Tibial nerve (tissue), 4 donors: ENCODE data around the gene AGRP. TPM values are rescaled to one million over a fixed set of nuclear protein-coding genes. Genes with fewer than 3 reads are reported as not detected.

Source experiments
- DNase-seq, 2 donors: peaks; one replicate each; pipeline ENCODE4 v3.0.0-alpha.2; 2019; ENCODE audit warnings: low spot score in 2 of 2
- H3K27ac ChIP-seq, 4 donors: fragments of 200-600 bp; sonication (generic) in 3 of 4; one replicate each; pipeline ENCODE4 v1.5.1; 2017 to 2019; ENCODE audit warnings: mild to moderate bottlenecking in 1 of 4
- H3K27me3 ChIP-seq, 2 donors: fragments of 200-600 bp; sonication (generic) in 1 of 2; one replicate each; pipeline versions ENCODE4 v1.5.1 to v1.6.0; 2017 to 2019
- H3K36me3 ChIP-seq, 3 donors: fragments of 200-600 bp; sonication (generic); one replicate each; pipeline ENCODE4 v1.5.1; 2018 to 2019
- H3K4me1 ChIP-seq, 4 donors: fragments of 200-600 bp; sonication (generic) in 3 of 4; one replicate each; pipeline ENCODE4 v1.5.1; 2017 to 2019
- H3K4me3 ChIP-seq, 4 donors: fragments of 200-600 bp; sonication (generic) in 3 of 4; one replicate each; pipeline ENCODE4 v1.5.1; 2017 to 2019; ENCODE audit warnings: mild to moderate bottlenecking in 1 of 4, moderate library complexity in 1 of 4
- H3K9me3 ChIP-seq, 4 donors: fragments of 200-600 bp; sonication (generic) in 3 of 4; one replicate each; pipeline ENCODE4 v1.5.1; 2017 to 2019
- EP300 ChIP-seq, 2 donors: sonication (generic); formaldehyde crosslinking; IDR thresholded peaks; one replicate each; pipeline ENCODE4 v1.6.1; 2017; ENCODE audit warnings: antibody characterized with exemption in 2 of 2, mild to moderate bottlenecking in 1 of 2
- POLR2A ChIP-seq, 2 donors: fragments of 450-650 bp; IDR thresholded peaks; one replicate each; pipeline ENCODE4 v1.6.1; 2017; ENCODE audit warnings: antibody characterized with exemption in 2 of 2, mild to moderate bottlenecking in 2 of 2, moderate library complexity in 2 of 2
- WGBS, 2 donors: methylation state at CpG; one replicate each; pipeline ENCODE4 v1.1.5; 2018; 5-methylcytosine and 5-hydroxymethylcytosine counted together
- total RNA-seq, 4 donors: library from RNA; depleted of rRNA; stranded (reverse); fragments of >200 nt; gene quantifications; one replicate each; pipeline ENCODE4 v1.1.0, GENCODE V29; 2016
- TF ChIP-seq, protein P1 (sequence below), 5 experiments: fragments of 200-600 bp in 3 of 5; fragments of 450-650 bp in 2 of 5; sonication (generic) in 3 of 5; IDR thresholded peaks; one replicate each; pipeline ENCODE4 v1.5.1; 2016 to 2019; ENCODE audit warnings: antibody characterized with exemption in 5 of 5, mild to moderate bottlenecking in 3 of 5, moderate library complexity in 2 of 5

Gene AGRP
- total RNA-seq, 4 donors from 2014 or later = not detected

DNA sequence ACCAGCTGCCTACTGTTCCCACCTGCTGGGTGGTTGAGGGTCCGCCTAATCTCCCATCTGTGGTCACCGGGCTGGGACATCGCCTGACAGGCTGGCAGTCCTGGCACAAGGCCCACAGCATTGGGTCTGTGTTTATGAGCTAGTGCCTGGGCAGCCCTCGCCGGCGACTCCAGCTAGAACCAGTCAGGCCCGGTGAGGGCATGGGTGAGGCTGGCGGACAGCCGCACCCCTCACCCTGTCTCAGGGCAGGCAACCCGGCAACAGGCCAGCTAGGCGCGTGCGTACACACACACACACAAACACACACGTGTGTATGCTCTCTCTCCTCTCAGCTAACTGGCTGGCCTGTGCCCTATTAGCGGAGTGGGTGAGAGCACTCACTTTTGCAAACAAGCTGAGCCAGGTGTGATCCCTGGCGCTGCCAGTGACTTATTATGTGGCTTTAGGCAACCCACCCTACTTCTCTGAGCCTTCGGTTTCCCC lies 42.0 kb downstream of the AGRP start:
- H3K27ac ChIP-seq = peak overlapping the region in 1 of 4 donors; percentile 32
- H3K4me1 ChIP-seq = peaks cover 0 to 47% (median 26%) of the 10 kb centered on the region in 4 donors
- TF ChIP-seq EP300 (IDR thresholded peaks at IDR 0.05) (no peak), POLR2A (IDR thresholded peaks at IDR 0.05) (no peak)
- TF ChIP-seq, protein P1, sequence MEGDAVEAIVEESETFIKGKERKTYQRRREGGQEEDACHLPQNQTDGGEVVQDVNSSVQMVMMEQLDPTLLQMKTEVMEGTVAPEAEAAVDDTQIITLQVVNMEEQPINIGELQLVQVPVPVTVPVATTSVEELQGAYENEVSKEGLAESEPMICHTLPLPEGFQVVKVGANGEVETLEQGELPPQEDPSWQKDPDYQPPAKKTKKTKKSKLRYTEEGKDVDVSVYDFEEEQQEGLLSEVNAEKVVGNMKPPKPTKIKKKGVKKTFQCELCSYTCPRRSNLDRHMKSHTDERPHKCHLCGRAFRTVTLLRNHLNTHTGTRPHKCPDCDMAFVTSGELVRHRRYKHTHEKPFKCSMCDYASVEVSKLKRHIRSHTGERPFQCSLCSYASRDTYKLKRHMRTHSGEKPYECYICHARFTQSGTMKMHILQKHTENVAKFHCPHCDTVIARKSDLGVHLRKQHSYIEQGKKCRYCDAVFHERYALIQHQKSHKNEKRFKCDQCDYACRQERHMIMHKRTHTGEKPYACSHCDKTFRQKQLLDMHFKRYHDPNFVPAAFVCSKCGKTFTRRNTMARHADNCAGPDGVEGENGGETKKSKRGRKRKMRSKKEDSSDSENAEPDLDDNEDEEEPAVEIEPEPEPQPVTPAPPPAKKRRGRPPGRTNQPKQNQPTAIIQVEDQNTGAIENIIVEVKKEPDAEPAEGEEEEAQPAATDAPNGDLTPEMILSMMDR (IDR thresholded peaks at IDR 0.05) = no peak
- no peaks in the 10 kb centered on the region for H3K9me3 ChIP-seq
- no peak for DNase-seq
- H3K4me3 ChIP-seq = no peak overlapping the region
- WGBS, 2 donors = 82 to 84% methylated on average over 16 to 17 of the region's 17 CpGs
- no peaks in the 10 kb centered on the region for H3K27me3 ChIP-seq
- peaks cover 0 to 68% (median 3%) of the 10 kb centered on the region in 3 donors for H3K36me3 ChIP-seq

- peaks cover 0 to 23% (median 9%) of the 10 kb centered on the region in 4 donors for H3K4me1 ChIP-seq
- 91 to 93% methylated on average over 18 of the region's 19 CpGs for WGBS, 2 donors
- no peak overlapping the region for H3K27ac ChIP-seq
- H3K27me3 ChIP-seq = no peaks in the 10 kb centered on the region
- H3K36me3 ChIP-seq = peaks cover 0 to 76% (median 3%) of the 10 kb centered on the region in 3 donors
- H3K9me3 ChIP-seq = no peaks in the 10 kb centered on the region
- DNase-seq = no peak
- TF ChIP-seq, protein P1 (IDR thresholded peaks at IDR 0.05) = no peak
- TF ChIP-seq POLR2A (IDR thresholded peaks at IDR 0.05) (no peak), EP300 (IDR thresholded peaks at IDR 0.05) (no peak)
- H3K4me3 ChIP-seq = no peak overlapping the region
These were observed 44.4 kb downstream of the AGRP start for GRCh38 chr16:67438824-67439393.

GRCh38 chr16:67438098-67438791 lies 45.1 kb downstream of the AGRP start:
- 93% methylated on average over 20 of the region's 20 CpGs for WGBS, 2 donors
- no peak for TF ChIP-seq EP300 (IDR thresholded peaks at IDR 0.05)
- TF ChIP-seq, protein P1 (IDR thresholded peaks at IDR 0.05) = no peak
- TF ChIP-seq POLR2A (IDR thresholded peaks at IDR 0.05) = no peak
- no peak overlapping the region for H3K27ac ChIP-seq
- no peak overlapping the region for H3K4me3 ChIP-seq
- DNase-seq = no peak
- H3K27me3 ChIP-seq = no peaks in the 10 kb centered on the region
- H3K4me1 ChIP-seq = peaks cover 0 to 16% (median 6%) of the 10 kb centered on the region in 4 donors
- H3K9me3 ChIP-seq = no peaks in the 10 kb centered on the region
- H3K36me3 ChIP-seq = peaks cover 0 to 70% (median 3%) of the 10 kb centered on the region in 3 donors

DNA sequence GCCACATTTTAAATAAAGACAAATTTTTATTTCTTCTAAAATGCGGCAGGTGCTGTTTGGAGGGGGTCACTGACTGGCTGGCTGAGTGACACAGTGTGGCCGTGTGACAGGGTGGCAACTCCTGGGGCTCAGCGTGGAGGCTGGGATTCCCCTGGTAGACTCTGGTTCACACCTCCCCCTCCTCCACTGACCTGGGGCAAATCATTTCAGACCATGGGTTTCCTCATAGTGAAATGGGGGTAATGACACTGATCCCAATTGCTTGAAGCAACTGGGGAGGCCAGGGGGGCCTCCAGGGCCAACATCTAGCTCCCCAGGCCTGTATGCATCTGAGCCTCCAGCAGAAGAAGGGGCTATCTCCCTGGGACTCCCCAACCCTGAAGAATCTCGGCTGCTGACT lies 45.8 kb downstream of the AGRP start:
- no peak overlapping the region for H3K27ac ChIP-seq
- WGBS, 2 donors = 80 to 84% methylated on average over 4 of the region's 4 CpGs
- no peaks in the 10 kb centered on the region for H3K27me3 ChIP-seq
- H3K36me3 ChIP-seq = peaks cover 0 to 62% (median 0%) of the 10 kb centered on the region in 3 donors
- peaks cover 0 to 10% (median 2%) of the 10 kb centered on the region in 4 donors for H3K4me1 ChIP-seq
- no peaks in the 10 kb centered on the region for H3K9me3 ChIP-seq
- TF ChIP-seq EP300 (IDR thresholded peaks at IDR 0.05) = no peak
- no peak for TF ChIP-seq POLR2A (IDR thresholded peaks at IDR 0.05)
- TF ChIP-seq, protein P1 (IDR thresholded peaks at IDR 0.05) = no peak
- no peak overlapping the region for H3K4me3 ChIP-seq
- no peak for DNase-seq

- DNase-seq = no peak
- 90 to 94% methylated on average over 21 to 23 of the region's 23 CpGs for WGBS, 2 donors
- H3K27ac ChIP-seq = no peak overlapping the region
- H3K36me3 ChIP-seq = peaks cover 0 to 62% (median 0%) of the 10 kb centered on the region in 3 donors
- no peaks in the 10 kb centered on the region for H3K27me3 ChIP-seq
- H3K4me3 ChIP-seq = no peak overlapping the region
- no peak for TF ChIP-seq POLR2A (IDR thresholded peaks at IDR 0.05)
- no peak for TF ChIP-seq EP300 (IDR thresholded peaks at IDR 0.05)
- TF ChIP-seq, protein P1 (IDR thresholded peaks at IDR 0.05) = no peak
- H3K4me1 ChIP-seq = peaks cover 0 to 10% (median 3%) of the 10 kb centered on the region in 4 donors
- no peaks in the 10 kb centered on the region for H3K9me3 ChIP-seq
These were observed 46.6 kb downstream of the AGRP start for GRCh38 chr16:67436640-67437193.
